Lower leg skin (tissue), 4 donors: ENCODE data around the gene CHCHD10. TPM values are rescaled to one million over a fixed set of nuclear protein-coding genes. Genes with fewer than 3 reads are reported as not detected.
A peak's percentile ranks its signal among the peaks of the same experiment; 100 is the strongest.

Experiments used
- DNase-seq, 2 donors: peaks; one replicate each; pipeline ENCODE4 v3.0.0-alpha.2; 2019; ENCODE audit warnings: low spot score in 2 of 2
- H3K4me3 ChIP-seq: fragments of 200-600 bp; sonication (generic); 2 replicates; pipeline ENCODE4 v1.5.1; 2017; ENCODE audit warnings: mild to moderate bottlenecking, low read depth; ENCODE audit not compliant: poor library complexity, severe bottlenecking
- POLR2A ChIP-seq, 2 donors: fragments of 450-650 bp; IDR thresholded peaks; one replicate each; pipeline ENCODE4 v1.6.1; 2016 to 2017; ENCODE audit warnings: antibody characterized with exemption in 2 of 2, mild to moderate bottlenecking in 1 of 2, moderate library complexity in 1 of 2
- WGBS, 2 donors: methylation state at CpG; one replicate each; pipeline ENCODE4 v1.1.5; 2018; 5-methylcytosine and 5-hydroxymethylcytosine counted together
- intact Hi-C: fragments of 100-400 bp; cut with DNase I; formaldehyde crosslinking; loops from one replicate; pipeline ENCODE4 v1.15.0; 2023; ENCODE audit warnings: low total_unique reads
- total RNA-seq, 4 donors: library from RNA; depleted of rRNA; stranded (reverse); fragments of >200 nt; gene quantifications; one replicate each; pipeline ENCODE4 v1.1.0, GENCODE V29; 2016
- TF ChIP-seq, protein P1 (sequence below), 3 donors: fragments of 450-650 bp; IDR thresholded peaks; one replicate each; pipeline ENCODE4 v1.5.1; 2016; ENCODE audit warnings: antibody characterized with exemption in 3 of 3, mild to moderate bottlenecking in 3 of 3, moderate library complexity in 2 of 3

CHCHD10 gene
- total RNA-seq, 4 donors from 2014 or later = 3.8 to 28.3 (median 11.4) TPM

DNA sequence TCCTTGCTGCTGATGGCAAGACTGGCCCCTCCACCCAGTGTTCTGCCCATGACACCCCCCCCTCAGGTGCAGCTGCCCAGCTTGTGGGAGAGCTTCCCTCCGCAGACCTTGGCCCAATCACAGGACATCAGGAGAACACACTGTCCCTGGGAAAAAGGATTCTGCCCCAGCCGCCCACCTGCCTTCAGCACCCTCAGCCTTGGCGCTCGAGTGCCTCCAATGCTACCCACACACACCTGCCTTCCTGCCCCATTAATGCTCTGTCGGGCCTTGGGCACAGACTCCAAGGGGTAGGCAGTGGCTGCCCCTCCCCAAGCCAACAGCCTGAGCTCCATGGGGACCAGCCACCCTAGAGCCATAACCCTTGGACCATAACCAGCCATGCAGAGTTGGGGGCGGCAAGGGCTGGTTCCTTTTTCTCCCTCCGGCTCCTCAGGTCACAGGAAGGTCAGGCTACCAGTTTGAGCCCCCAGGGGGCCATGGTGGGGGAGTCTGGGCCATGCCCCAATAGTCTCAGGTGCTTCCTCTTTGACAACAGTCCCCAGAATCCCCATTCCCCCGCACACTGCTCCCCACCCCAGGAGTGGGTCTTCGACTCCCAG is 15.6 kb downstream of the CHCHD10 start:
- no peak for DNase-seq
- 88 to 89% methylated on average over 9 of the region's 9 CpGs for WGBS, 2 donors
- no peak for TF ChIP-seq POLR2A (IDR thresholded peaks at IDR 0.05)
- TF ChIP-seq, protein P1, sequence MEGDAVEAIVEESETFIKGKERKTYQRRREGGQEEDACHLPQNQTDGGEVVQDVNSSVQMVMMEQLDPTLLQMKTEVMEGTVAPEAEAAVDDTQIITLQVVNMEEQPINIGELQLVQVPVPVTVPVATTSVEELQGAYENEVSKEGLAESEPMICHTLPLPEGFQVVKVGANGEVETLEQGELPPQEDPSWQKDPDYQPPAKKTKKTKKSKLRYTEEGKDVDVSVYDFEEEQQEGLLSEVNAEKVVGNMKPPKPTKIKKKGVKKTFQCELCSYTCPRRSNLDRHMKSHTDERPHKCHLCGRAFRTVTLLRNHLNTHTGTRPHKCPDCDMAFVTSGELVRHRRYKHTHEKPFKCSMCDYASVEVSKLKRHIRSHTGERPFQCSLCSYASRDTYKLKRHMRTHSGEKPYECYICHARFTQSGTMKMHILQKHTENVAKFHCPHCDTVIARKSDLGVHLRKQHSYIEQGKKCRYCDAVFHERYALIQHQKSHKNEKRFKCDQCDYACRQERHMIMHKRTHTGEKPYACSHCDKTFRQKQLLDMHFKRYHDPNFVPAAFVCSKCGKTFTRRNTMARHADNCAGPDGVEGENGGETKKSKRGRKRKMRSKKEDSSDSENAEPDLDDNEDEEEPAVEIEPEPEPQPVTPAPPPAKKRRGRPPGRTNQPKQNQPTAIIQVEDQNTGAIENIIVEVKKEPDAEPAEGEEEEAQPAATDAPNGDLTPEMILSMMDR (IDR thresholded peaks at IDR 0.05) = no peak
- no peak overlapping the region for H3K4me3 ChIP-seq
- intact Hi-C loops = no loop called here

DNA sequence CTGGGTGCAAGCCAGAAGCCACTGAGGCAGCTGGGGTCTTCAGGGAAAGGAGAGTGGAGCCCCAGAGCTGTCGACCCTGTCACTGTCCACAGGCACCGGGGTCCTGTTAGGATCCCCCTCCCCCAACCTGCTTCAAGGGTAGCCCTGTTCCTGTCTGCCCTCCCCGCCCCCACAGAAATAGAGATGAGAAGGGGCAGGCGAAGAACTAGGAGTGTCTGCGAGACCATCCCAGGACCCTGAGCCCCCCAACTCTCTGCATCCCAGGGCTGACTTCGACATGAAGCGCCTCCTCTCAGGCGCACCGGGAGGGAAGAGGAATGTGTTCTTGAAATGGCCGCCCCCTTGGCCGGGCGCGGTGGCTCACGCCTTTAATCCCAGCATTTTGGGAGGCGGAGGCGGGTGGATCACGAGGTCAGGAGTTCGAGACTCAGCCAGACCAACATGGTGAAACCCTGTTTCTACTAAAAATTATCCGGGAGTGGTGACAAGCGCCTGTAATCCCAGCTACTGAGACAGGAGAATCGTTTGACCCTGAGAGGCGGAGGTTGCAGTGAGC is 16.3 kb downstream of the CHCHD10 start:
- DNase-seq = no peak
- WGBS, 2 donors = 16 to 20% methylated on average over 15 to 22 of the region's 22 CpGs

DNA sequence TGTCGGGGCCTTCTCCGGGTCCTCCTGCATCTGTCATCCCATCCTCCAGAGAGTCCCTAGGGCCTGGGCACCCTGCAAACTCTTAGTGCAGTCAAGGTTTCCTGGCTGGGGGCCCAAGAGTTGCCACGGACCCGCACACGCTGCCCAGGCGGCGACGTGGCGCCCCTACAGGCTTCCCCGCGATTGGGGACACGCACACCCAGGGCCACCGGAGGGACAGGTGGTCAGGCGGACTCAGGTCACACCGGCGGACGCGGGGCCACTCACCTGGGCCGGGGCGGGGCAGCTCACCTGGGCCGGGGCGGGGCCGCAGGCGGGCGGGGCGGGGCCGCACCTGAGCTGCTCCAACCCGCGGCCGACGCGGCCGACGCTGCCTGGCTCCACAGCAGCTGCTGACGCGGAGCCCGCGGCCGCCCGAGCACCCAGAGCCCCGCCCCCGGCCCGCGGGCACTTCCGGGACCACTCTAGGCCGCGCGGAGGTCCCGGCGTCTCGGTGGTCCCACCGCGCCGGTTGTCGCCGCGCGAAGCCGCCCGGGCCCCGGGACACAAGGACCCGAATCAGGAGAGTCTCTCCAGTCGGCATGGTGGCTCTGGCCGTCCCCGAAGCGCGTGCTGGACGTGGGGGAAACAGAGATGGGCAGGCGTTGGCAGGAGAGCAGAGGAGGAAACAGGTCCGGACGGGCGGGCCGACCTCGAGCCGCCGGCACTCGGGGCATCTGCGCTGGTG is 16.9 kb downstream of the CHCHD10 start, which contains the start of gene ZNF70:
ZNF70 (minus strand) TSS at position 399 of the 727 bp plus-strand sequence. CDS start 5,972 bp downstream, outside the sequence.
- TF ChIP-seq, protein P1 (IDR thresholded peaks at IDR 0.05) = no peak
- TF ChIP-seq POLR2A (IDR thresholded peaks at IDR 0.05) = no peak
- H3K4me3 ChIP-seq = peak within 1 kb of the TSS; percentile 47
- peak; percentile 78 to 95 for DNase-seq
- intact Hi-C loops = no loop called here
- WGBS, 2 donors = 0% methylated on average over 17 to 44 of the region's 78 CpGs

More for the DNA sequence above, 16.3 kb downstream of the CHCHD10 start:
- intact Hi-C loops = no loop called here
- TF ChIP-seq POLR2A (IDR thresholded peaks at IDR 0.05) = no peak
- TF ChIP-seq, protein P1 (IDR thresholded peaks at IDR 0.05) = no peak
- H3K4me3 ChIP-seq = peak overlapping the region; percentile 47

DNA sequence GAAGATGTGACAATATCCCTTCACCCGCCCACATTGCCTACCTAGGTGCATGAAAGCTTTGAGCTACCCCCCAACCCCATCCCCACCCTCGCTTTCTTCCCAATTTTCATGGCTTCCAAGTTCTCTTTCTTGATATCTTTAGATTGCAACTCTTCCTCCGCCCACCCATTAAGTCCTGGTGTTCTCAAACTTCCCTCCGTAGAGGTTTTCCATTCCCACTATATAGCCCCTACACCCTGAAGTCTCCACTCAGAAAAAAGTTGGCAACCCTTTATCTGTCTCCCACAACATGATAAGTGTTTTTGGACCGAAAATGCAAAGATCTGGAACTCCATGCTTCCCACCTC is 17.4 kb downstream of the CHCHD10 start:
- intact Hi-C loops = no loop called here
- TF ChIP-seq, protein P1 (IDR thresholded peaks at IDR 0.05) = no peak
- no peak for DNase-seq
- WGBS, 2 donors = 27 to 31% methylated on average over 5 of the region's 5 CpGs
- peak overlapping the region; percentile 47 for H3K4me3 ChIP-seq

DNA sequence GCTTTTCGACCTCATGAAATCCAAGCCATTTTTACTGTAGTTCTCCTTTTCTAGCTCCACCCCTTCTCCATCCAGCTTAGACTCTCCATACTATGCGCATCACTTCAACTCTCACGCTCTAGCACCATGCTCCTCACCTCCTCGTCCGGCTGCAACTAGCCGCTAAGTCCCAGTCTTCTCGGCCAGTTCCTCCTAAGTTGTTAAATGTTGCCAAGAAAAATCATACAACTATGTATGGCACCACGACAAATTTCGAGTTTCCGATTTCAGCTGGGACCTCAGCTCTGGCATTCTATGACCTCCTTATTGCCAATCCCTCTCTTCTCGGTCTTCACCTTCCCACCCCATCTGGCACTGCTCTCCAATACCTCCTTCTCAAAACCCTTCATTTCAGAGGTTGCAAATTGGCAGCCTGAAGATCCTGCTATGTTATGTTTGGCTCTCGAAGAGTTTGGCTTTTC is 17.9 kb downstream of the CHCHD10 start:
- intact Hi-C loops = no loop called here
- DNase-seq = no peak
- H3K4me3 ChIP-seq = no peak overlapping the region
- WGBS, 2 donors = 31 to 34% methylated on average over 12 of the region's 12 CpGs
- TF ChIP-seq, protein P1 (IDR thresholded peaks at IDR 0.05) = no peak
- no peak for TF ChIP-seq POLR2A (IDR thresholded peaks at IDR 0.05)
